ENCODE results near the gene NFKBIL1. TPM values are rescaled to one million over a fixed set of nuclear protein-coding genes. Genes with fewer than 3 reads are reported as not detected.
A peak's percentile ranks its signal among the peaks of the same experiment; 100 is the strongest.

The NFKBIL1 gene
- polyA plus RNA-seq, 2 of the 4 experiments (the other 2 are of a cell fraction) = 5.2 to 9.0 TPM

DNA sequence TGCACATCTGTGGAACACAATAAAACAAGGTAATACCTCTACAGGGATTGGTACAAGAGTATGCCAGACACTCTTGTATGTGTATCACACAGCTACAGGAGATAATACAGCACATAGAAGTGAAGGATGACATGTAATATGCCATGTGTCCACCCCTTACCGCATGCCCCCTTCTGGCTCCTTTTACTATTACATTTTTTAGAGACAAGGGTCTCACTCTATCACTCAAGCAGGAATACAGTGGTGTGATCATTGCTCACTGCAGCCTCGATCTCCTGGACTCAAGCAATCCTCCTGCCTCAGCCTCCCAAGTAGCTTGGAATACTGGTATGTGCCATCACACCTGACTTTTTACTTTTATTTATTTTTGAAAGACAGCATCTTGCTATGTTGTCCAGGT is 49.6 kb downstream of the NFKBIL1 start:
- no peak overlapping the region for H3K27ac ChIP-seq

GRCh38 chr6:31607317-31607716 is 59.9 kb downstream of the NFKBIL1 start:
- Histone ChIP-seq H3K4me2 (no peak overlapping the region), H3K4me1 (no peaks in the 10 kb centered on the region), H3K4me3 (no peak overlapping the region), H3K9me3 (no peaks in the 10 kb centered on the region), H3K27ac (no peak overlapping the region)
- FAIRE-seq (no peak), ATAC-seq (no peak), DNase-seq (ENCODE audit: low read depth in 1 of 2, low spot score in 1 of 2) (no peak)
- POLR2A ChIA-PET = no interaction called here
- CTCF ChIA-PET = interaction anchor here (1.2 to 3.1 kb wide), 2 partner anchors 9 to 27 kb away, joined by 4 to 13 read pairs; no protein-coding TSS in a partner anchor
- TF ChIP-seq E2F6 (IDR thresholded peaks at IDR 0.05; ENCODE audit: borderline replicate concordance, low read depth) = no peak
- TF ChIP-seq NFE2L2 (conservative IDR thresholded peaks at IDR 0.05; ENCODE audit: low read length) = no peak
- no peak for TF ChIP-seq SMC3 (IDR thresholded peaks at IDR 0.05)
- TF ChIP-seq MAZ (IDR thresholded peaks at IDR 0.05; ENCODE audit: borderline replicate concordance, low read depth, low read length) = no peak
- no peak for TF ChIP-seq HDAC2 (IDR thresholded peaks at IDR 0.05)
- no peak for TF ChIP-seq ESRRA (IDR thresholded peaks at IDR 0.05; ENCODE audit: borderline replicate concordance, low read length)
- TF ChIP-seq POLR2A (IDR thresholded peaks at IDR 0.05; ENCODE audit: low read length) = no peak
- TF ChIP-seq CHD2 (IDR thresholded peaks at IDR 0.05; ENCODE audit: low read length, partially characterized antibody) = no peak
- no peak for TF ChIP-seq FOXS1 (CRISPR knock-in tag; IDR thresholded peaks at IDR 0.05)
- no peak for TF ChIP-seq GATA3 (IDR thresholded peaks at IDR 0.05; ENCODE audit: borderline replicate concordance)
- TF ChIP-seq REST (IDR thresholded peaks at IDR 0.05) = no peak
- no peak for TF ChIP-seq CBX2 (IDR thresholded peaks at IDR 0.05; ENCODE audit: borderline replicate concordance, low read depth)
- no peak for TF ChIP-seq RCOR1 (IDR thresholded peaks at IDR 0.05; ENCODE audit: low read depth, low read length)
- WGBS (ENCODE audit: missing lambda C conversion rate) = 71% methylated on average over 1 of the region's 1 CpG

More for the DNA sequence above, 49.6 kb downstream of the NFKBIL1 start:
- Histone ChIP-seq H3K4me1 (no peaks in the 10 kb centered on the region), H3K4me2 (no peak overlapping the region), H3K9me3 (no peaks in the 10 kb centered on the region), H3K4me3 (no peak overlapping the region)
- POLR2A ChIA-PET = interaction anchor here (1.0 kb wide), 1 partner anchor 55 kb away, joined by 3 read pairs; the partner anchor contains the start of gene DDX39B
- FAIRE-seq (no peak), DNase-seq (ENCODE audit: low read depth in 1 of 2, low spot score in 1 of 2) (peak; percentile 39 to 40), ATAC-seq (peak; percentile 77 to 85)
- TF ChIP-seq CEBPB (IDR thresholded peaks at IDR 0.05) (no peak), SMC3 (IDR thresholded peaks at IDR 0.05) (peak; percentile 45; the same call in 2 of the 3 replicates), FOSB (CRISPR knock-in tag; IDR thresholded peaks at IDR 0.05) (no peak)
- TF ChIP-seq, protein P1, sequence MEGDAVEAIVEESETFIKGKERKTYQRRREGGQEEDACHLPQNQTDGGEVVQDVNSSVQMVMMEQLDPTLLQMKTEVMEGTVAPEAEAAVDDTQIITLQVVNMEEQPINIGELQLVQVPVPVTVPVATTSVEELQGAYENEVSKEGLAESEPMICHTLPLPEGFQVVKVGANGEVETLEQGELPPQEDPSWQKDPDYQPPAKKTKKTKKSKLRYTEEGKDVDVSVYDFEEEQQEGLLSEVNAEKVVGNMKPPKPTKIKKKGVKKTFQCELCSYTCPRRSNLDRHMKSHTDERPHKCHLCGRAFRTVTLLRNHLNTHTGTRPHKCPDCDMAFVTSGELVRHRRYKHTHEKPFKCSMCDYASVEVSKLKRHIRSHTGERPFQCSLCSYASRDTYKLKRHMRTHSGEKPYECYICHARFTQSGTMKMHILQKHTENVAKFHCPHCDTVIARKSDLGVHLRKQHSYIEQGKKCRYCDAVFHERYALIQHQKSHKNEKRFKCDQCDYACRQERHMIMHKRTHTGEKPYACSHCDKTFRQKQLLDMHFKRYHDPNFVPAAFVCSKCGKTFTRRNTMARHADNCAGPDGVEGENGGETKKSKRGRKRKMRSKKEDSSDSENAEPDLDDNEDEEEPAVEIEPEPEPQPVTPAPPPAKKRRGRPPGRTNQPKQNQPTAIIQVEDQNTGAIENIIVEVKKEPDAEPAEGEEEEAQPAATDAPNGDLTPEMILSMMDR (IDR thresholded peaks at IDR 0.05) = peak; percentile 37; the same call in 2 of the 3 replicates
- CTCF ChIA-PET = interaction anchor here (0.6 to 14.3 kb wide), 14 partner anchors 10 to 519 kb away, joined by 3 to 338 read pairs (median 4); partner anchors contain the start of genes ATP6V1G2, DDX39B, LST1 and LTB
- WGBS (ENCODE audit: missing lambda C conversion rate) = 0% methylated on average over 2 of the region's 2 CpGs

Small RNAs within 50 kb of the gene (small RNA-seq; reads per million reads assigned to genes)
- gene AL663061.1 = 0 reads per million in 6 experiments
- gene SNORD117 = 7.9 to 391 (median 30.7) reads per million in 6 experiments
- gene SNORD84 = 0 reads per million in 6 experiments

Other genes starting within 250 kb of the NFKBIL1 start
Only the 30 nearest of the 31 such genes appear.
- gene HLA-B, start 190.4 kb upstream of the NFKBIL1 start, polyA plus RNA-seq (2011; rRNA removed) = 9.4 and 9.7 TPM in 2 replicates
- gene HLA-B, start 190.4 kb upstream of the NFKBIL1 start, polyA plus RNA-seq (2017; fragmentation: RNase III; extraction: RNeasy Plus Mini Kit Qiagen cat#74134 plus additional on column Dnase treatment) = 9.0 to 10.0 TPM (median 9.9 TPM) in 3 replicates
- 20.5 and 22.7 TPM in 2 replicates for gene MICA, start 144.0 kb upstream of the NFKBIL1 start, polyA plus RNA-seq (2011; rRNA removed)
- 18.6 to 22.8 TPM (median 20.1 TPM) in 3 replicates for gene MICA, start 144.0 kb upstream of the NFKBIL1 start, polyA plus RNA-seq (2017; fragmentation: RNase III; extraction: RNeasy Plus Mini Kit Qiagen cat#74134 plus additional on column Dnase treatment)
- 6.8 and 7.9 TPM in 2 replicates for gene MICB, start 49.5 kb upstream of the NFKBIL1 start, polyA plus RNA-seq (2011; rRNA removed)
- gene MICB, start 49.5 kb upstream of the NFKBIL1 start, polyA plus RNA-seq (2017; fragmentation: RNase III; extraction: RNeasy Plus Mini Kit Qiagen cat#74134 plus additional on column Dnase treatment) = 5.9 to 7.0 TPM (median 6.8 TPM) in 3 replicates
- not detected in 2 replicates for gene MCCD1, start 18.6 kb upstream of the NFKBIL1 start, polyA plus RNA-seq (2011; rRNA removed)
- not detected in 3 replicates for gene MCCD1, start 18.6 kb upstream of the NFKBIL1 start, polyA plus RNA-seq (2017; fragmentation: RNase III; extraction: RNeasy Plus Mini Kit Qiagen cat#74134 plus additional on column Dnase treatment)
- gene DDX39B, start 5.6 kb upstream of the NFKBIL1 start, polyA plus RNA-seq (2011; rRNA removed) = 267 and 334 TPM in 2 replicates
- 434 to 464 TPM (median 441 TPM) in 3 replicates for gene DDX39B, start 5.6 kb upstream of the NFKBIL1 start, polyA plus RNA-seq (2017; fragmentation: RNase III; extraction: RNeasy Plus Mini Kit Qiagen cat#74134 plus additional on column Dnase treatment)
- gene ATP6V1G2, start 1.0 kb upstream of the NFKBIL1 start, polyA plus RNA-seq (2011; rRNA removed) = 1.2 and 1.5 TPM in 2 replicates
- gene ATP6V1G2, start 1.0 kb upstream of the NFKBIL1 start, polyA plus RNA-seq (2017; fragmentation: RNase III; extraction: RNeasy Plus Mini Kit Qiagen cat#74134 plus additional on column Dnase treatment) = 0.57 to 0.75 TPM (median 0.64 TPM) in 3 replicates
- 0.07 TPM in 1 of 2 replicates, not detected in the other for gene LTA, start 24.7 kb downstream of the NFKBIL1 start, polyA plus RNA-seq (2011; rRNA removed)
- gene LTA, start 24.7 kb downstream of the NFKBIL1 start, polyA plus RNA-seq (2017; fragmentation: RNase III; extraction: RNeasy Plus Mini Kit Qiagen cat#74134 plus additional on column Dnase treatment) = 0.07 to 0.08 TPM in 2 of 3 replicates, not detected in the other
- 0.07 TPM in 1 of 2 replicates, not detected in the other for gene TNF, start 28.0 kb downstream of the NFKBIL1 start, polyA plus RNA-seq (2011; rRNA removed)
- gene TNF, start 28.0 kb downstream of the NFKBIL1 start, polyA plus RNA-seq (2017; fragmentation: RNase III; extraction: RNeasy Plus Mini Kit Qiagen cat#74134 plus additional on column Dnase treatment) = not detected in 3 replicates
- gene LTB, start 34.8 kb downstream of the NFKBIL1 start, polyA plus RNA-seq (2011; rRNA removed) = 0.13 and 0.26 TPM in 2 replicates
- gene LTB, start 34.8 kb downstream of the NFKBIL1 start, polyA plus RNA-seq (2017; fragmentation: RNase III; extraction: RNeasy Plus Mini Kit Qiagen cat#74134 plus additional on column Dnase treatment) = 0.14 to 0.57 TPM (median 0.33 TPM) in 3 replicates
- gene LST1, start 38.7 kb downstream of the NFKBIL1 start, polyA plus RNA-seq (2011; rRNA removed) = 0.17 and 0.19 TPM in 2 replicates
- gene LST1, start 38.7 kb downstream of the NFKBIL1 start, polyA plus RNA-seq (2017; fragmentation: RNase III; extraction: RNeasy Plus Mini Kit Qiagen cat#74134 plus additional on column Dnase treatment) = 0.26 to 0.47 TPM in 2 of 3 replicates, not detected in the other
- not detected in 2 replicates for gene NCR3, start 45.4 kb downstream of the NFKBIL1 start, polyA plus RNA-seq (2011; rRNA removed)
- gene NCR3, start 45.4 kb downstream of the NFKBIL1 start, polyA plus RNA-seq (2017; fragmentation: RNase III; extraction: RNeasy Plus Mini Kit Qiagen cat#74134 plus additional on column Dnase treatment) = not detected in 3 replicates
- gene AIF1, start 67.6 kb downstream of the NFKBIL1 start, polyA plus RNA-seq (2011; rRNA removed) = not detected in 2 replicates
- gene AIF1, start 67.6 kb downstream of the NFKBIL1 start, polyA plus RNA-seq (2017; fragmentation: RNase III; extraction: RNeasy Plus Mini Kit Qiagen cat#74134 plus additional on column Dnase treatment) = not detected in 3 replicates
- 26.0 and 28.0 TPM in 2 replicates for gene PRRC2A, start 73.1 kb downstream of the NFKBIL1 start, polyA plus RNA-seq (2011; rRNA removed)
- 60.7 to 63.0 TPM (median 61.1 TPM) in 3 replicates for gene PRRC2A, start 73.1 kb downstream of the NFKBIL1 start, polyA plus RNA-seq (2017; fragmentation: RNase III; extraction: RNeasy Plus Mini Kit Qiagen cat#74134 plus additional on column Dnase treatment)
- 50.4 and 59.4 TPM in 2 replicates for gene BAG6, start 105.1 kb downstream of the NFKBIL1 start, polyA plus RNA-seq (2011; rRNA removed)
- 107 to 123 TPM (median 121 TPM) in 3 replicates for gene BAG6, start 105.1 kb downstream of the NFKBIL1 start, polyA plus RNA-seq (2017; fragmentation: RNase III; extraction: RNeasy Plus Mini Kit Qiagen cat#74134 plus additional on column Dnase treatment)
- gene APOM, start 108.3 kb downstream of the NFKBIL1 start, polyA plus RNA-seq (2011; rRNA removed) = 2.6 and 4.1 TPM in 2 replicates
- gene APOM, start 108.3 kb downstream of the NFKBIL1 start, polyA plus RNA-seq (2017; fragmentation: RNase III; extraction: RNeasy Plus Mini Kit Qiagen cat#74134 plus additional on column Dnase treatment) = 1.5 to 2.1 TPM (median 1.9 TPM) in 3 replicates
- gene C6orf47, start 113.2 kb downstream of the NFKBIL1 start, polyA plus RNA-seq (2011; rRNA removed) = 6.0 and 6.1 TPM in 2 replicates
- 10.7 to 13.6 TPM (median 11.9 TPM) in 3 replicates for gene C6orf47, start 113.2 kb downstream of the NFKBIL1 start, polyA plus RNA-seq (2017; fragmentation: RNase III; extraction: RNeasy Plus Mini Kit Qiagen cat#74134 plus additional on column Dnase treatment)
- gene GPANK1, start 117.4 kb downstream of the NFKBIL1 start, polyA plus RNA-seq (2011; rRNA removed) = 10.0 and 11.0 TPM in 2 replicates
- gene GPANK1, start 117.4 kb downstream of the NFKBIL1 start, polyA plus RNA-seq (2017; fragmentation: RNase III; extraction: RNeasy Plus Mini Kit Qiagen cat#74134 plus additional on column Dnase treatment) = 9.7 to 11.7 TPM (median 11.0 TPM) in 3 replicates
- 41.8 and 61.0 TPM in 2 replicates for gene CSNK2B, start 118.5 kb downstream of the NFKBIL1 start, polyA plus RNA-seq (2011; rRNA removed)
- gene CSNK2B, start 118.5 kb downstream of the NFKBIL1 start, polyA plus RNA-seq (2017; fragmentation: RNase III; extraction: RNeasy Plus Mini Kit Qiagen cat#74134 plus additional on column Dnase treatment) = 134 to 141 TPM (median 141 TPM) in 3 replicates
- gene LY6G5B, start 122.4 kb downstream of the NFKBIL1 start, polyA plus RNA-seq (2011; rRNA removed) = 5.9 and 6.7 TPM in 2 replicates
- gene LY6G5B, start 122.4 kb downstream of the NFKBIL1 start, polyA plus RNA-seq (2017; fragmentation: RNase III; extraction: RNeasy Plus Mini Kit Qiagen cat#74134 plus additional on column Dnase treatment) = 9.0 to 12.3 TPM (median 9.9 TPM) in 3 replicates
- 1.2 and 1.6 TPM in 2 replicates for gene LY6G5C, start 133.5 kb downstream of the NFKBIL1 start, polyA plus RNA-seq (2011; rRNA removed)
- gene LY6G5C, start 133.5 kb downstream of the NFKBIL1 start, polyA plus RNA-seq (2017; fragmentation: RNase III; extraction: RNeasy Plus Mini Kit Qiagen cat#74134 plus additional on column Dnase treatment) = 1.5 to 1.9 TPM (median 1.6 TPM) in 3 replicates
- gene ABHD16A, start 155.7 kb downstream of the NFKBIL1 start, polyA plus RNA-seq (2011; rRNA removed) = 22.3 and 22.6 TPM in 2 replicates
- gene ABHD16A, start 155.7 kb downstream of the NFKBIL1 start, polyA plus RNA-seq (2017; fragmentation: RNase III; extraction: RNeasy Plus Mini Kit Qiagen cat#74134 plus additional on column Dnase treatment) = 14.5 to 16.6 TPM (median 16.2 TPM) in 3 replicates
- not detected in 2 replicates for gene LY6G6F, start 159.3 kb downstream of the NFKBIL1 start, polyA plus RNA-seq (2011; rRNA removed)
- gene LY6G6F, start 159.3 kb downstream of the NFKBIL1 start, polyA plus RNA-seq (2017; fragmentation: RNase III; extraction: RNeasy Plus Mini Kit Qiagen cat#74134 plus additional on column Dnase treatment) = not detected in 3 replicates
- gene LY6G6D, start 167.7 kb downstream of the NFKBIL1 start, polyA plus RNA-seq (2011; rRNA removed) = not detected in 2 replicates
- not detected in 3 replicates for gene LY6G6D, start 167.7 kb downstream of the NFKBIL1 start, polyA plus RNA-seq (2017; fragmentation: RNase III; extraction: RNeasy Plus Mini Kit Qiagen cat#74134 plus additional on column Dnase treatment)
- gene LY6G6C, start 174.1 kb downstream of the NFKBIL1 start, polyA plus RNA-seq (2011; rRNA removed) = 0.08 and 0.11 TPM in 2 replicates
- gene LY6G6C, start 174.1 kb downstream of the NFKBIL1 start, polyA plus RNA-seq (2017; fragmentation: RNase III; extraction: RNeasy Plus Mini Kit Qiagen cat#74134 plus additional on column Dnase treatment) = 0.11 to 0.21 TPM in 2 of 3 replicates, not detected in the other
- gene MPIG6B, start 175.8 kb downstream of the NFKBIL1 start, polyA plus RNA-seq (2011; rRNA removed) = not detected in 2 replicates
- gene MPIG6B, start 175.8 kb downstream of the NFKBIL1 start, polyA plus RNA-seq (2017; fragmentation: RNase III; extraction: RNeasy Plus Mini Kit Qiagen cat#74134 plus additional on column Dnase treatment) = not detected in 3 replicates
- 19.3 and 20.6 TPM in 2 replicates for gene DDAH2, start 181.7 kb downstream of the NFKBIL1 start, polyA plus RNA-seq (2011; rRNA removed)
- 44.8 to 57.3 TPM (median 54.5 TPM) in 3 replicates for gene DDAH2, start 181.7 kb downstream of the NFKBIL1 start, polyA plus RNA-seq (2017; fragmentation: RNase III; extraction: RNeasy Plus Mini Kit Qiagen cat#74134 plus additional on column Dnase treatment)
- gene CLIC1, start 188.9 kb downstream of the NFKBIL1 start, polyA plus RNA-seq (2011; rRNA removed) = 346 and 397 TPM in 2 replicates
- gene CLIC1, start 188.9 kb downstream of the NFKBIL1 start, polyA plus RNA-seq (2017; fragmentation: RNase III; extraction: RNeasy Plus Mini Kit Qiagen cat#74134 plus additional on column Dnase treatment) = 249 to 283 TPM (median 251 TPM) in 3 replicates
- gene MSH5, start 192.4 kb downstream of the NFKBIL1 start, polyA plus RNA-seq (2011; rRNA removed) = 36.5 and 42.6 TPM in 2 replicates
- gene MSH5, start 192.4 kb downstream of the NFKBIL1 start, polyA plus RNA-seq (2017; fragmentation: RNase III; extraction: RNeasy Plus Mini Kit Qiagen cat#74134 plus additional on column Dnase treatment) = 17.1 to 18.8 TPM (median 17.4 TPM) in 3 replicates
- gene SAPCD1, start 215.0 kb downstream of the NFKBIL1 start, polyA plus RNA-seq (2011; rRNA removed) = 3.3 and 6.9 TPM in 2 replicates
- gene SAPCD1, start 215.0 kb downstream of the NFKBIL1 start, polyA plus RNA-seq (2017; fragmentation: RNase III; extraction: RNeasy Plus Mini Kit Qiagen cat#74134 plus additional on column Dnase treatment) = 5.8 to 7.5 TPM (median 7.1 TPM) in 3 replicates
- gene VWA7, start 229.7 kb downstream of the NFKBIL1 start, polyA plus RNA-seq (2011; rRNA removed) = 1.1 TPM in 2 replicates
- gene VWA7, start 229.7 kb downstream of the NFKBIL1 start, polyA plus RNA-seq (2017; fragmentation: RNase III; extraction: RNeasy Plus Mini Kit Qiagen cat#74134 plus additional on column Dnase treatment) = 0.95 to 1.1 TPM (median 0.98 TPM) in 3 replicates